ENCODE results near the gene PTPRN2. TPM values are rescaled to one million over a fixed set of nuclear protein-coding genes. Genes with fewer than 3 reads are reported as not detected.

Gene PTPRN2
- total and polyA plus RNA-seq, 7 donors, result 3.2 to 7.1 (median 5.5) TPM

DNA sequence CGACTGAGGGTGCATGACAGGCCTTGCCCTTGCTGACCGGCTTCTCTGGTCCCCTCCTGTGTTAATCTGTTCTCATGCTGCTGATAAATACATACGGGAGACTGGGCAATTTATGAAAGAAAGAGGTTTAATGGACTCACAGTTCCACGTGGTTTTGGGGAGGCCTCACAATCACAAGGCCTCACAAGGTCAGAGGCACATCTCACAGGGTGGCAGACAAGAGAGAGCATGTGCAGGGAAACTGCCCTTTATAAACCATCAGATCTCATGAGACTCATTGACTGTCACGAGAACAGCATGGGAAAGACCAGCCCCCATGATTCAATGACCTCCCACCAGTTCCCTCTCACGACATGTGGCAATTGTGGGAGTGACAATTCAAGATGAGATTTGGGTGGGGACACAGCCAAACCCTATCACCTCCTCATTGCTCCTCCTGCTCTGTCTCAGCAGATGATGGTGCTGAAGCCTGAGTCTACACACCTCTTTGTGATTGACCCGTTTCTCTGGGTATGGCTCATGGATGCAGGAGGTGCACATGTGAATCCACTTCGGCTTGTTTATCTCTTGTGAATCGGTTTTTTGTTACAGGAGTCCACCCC is 703.1 kb downstream of the PTPRN2 start:
- H3K4me3 ChIP-seq, result no peak overlapping the region
- no peaks in the 10 kb centered on the region for H3K36me3 ChIP-seq
- DNase-seq, result no peak
- TF ChIP-seq, protein P1, sequence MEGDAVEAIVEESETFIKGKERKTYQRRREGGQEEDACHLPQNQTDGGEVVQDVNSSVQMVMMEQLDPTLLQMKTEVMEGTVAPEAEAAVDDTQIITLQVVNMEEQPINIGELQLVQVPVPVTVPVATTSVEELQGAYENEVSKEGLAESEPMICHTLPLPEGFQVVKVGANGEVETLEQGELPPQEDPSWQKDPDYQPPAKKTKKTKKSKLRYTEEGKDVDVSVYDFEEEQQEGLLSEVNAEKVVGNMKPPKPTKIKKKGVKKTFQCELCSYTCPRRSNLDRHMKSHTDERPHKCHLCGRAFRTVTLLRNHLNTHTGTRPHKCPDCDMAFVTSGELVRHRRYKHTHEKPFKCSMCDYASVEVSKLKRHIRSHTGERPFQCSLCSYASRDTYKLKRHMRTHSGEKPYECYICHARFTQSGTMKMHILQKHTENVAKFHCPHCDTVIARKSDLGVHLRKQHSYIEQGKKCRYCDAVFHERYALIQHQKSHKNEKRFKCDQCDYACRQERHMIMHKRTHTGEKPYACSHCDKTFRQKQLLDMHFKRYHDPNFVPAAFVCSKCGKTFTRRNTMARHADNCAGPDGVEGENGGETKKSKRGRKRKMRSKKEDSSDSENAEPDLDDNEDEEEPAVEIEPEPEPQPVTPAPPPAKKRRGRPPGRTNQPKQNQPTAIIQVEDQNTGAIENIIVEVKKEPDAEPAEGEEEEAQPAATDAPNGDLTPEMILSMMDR (IDR thresholded peaks at IDR 0.05), result no peak
- no peak for TF ChIP-seq EP300 (IDR thresholded peaks at IDR 0.05)
- no peak for TF ChIP-seq POLR2AphosphoS5 (IDR thresholded peaks at IDR 0.05)
- no peak for TF ChIP-seq POLR2A (IDR thresholded peaks at IDR 0.05)
- intact Hi-C loops (cut with DNase I), result no loop called here
- H3K4me1 ChIP-seq, result no peaks in the 10 kb centered on the region
- peaks cover 0 to 7% (median 1%) of the 10 kb centered on the region in 4 donors for H3K9me3 ChIP-seq
- no peaks in the 10 kb centered on the region for H3K27me3 ChIP-seq
- 86 to 87% methylated on average over 9 of the region's 9 CpGs for WGBS, 2 donors
- no peak overlapping the region for H3K27ac ChIP-seq

DNA sequence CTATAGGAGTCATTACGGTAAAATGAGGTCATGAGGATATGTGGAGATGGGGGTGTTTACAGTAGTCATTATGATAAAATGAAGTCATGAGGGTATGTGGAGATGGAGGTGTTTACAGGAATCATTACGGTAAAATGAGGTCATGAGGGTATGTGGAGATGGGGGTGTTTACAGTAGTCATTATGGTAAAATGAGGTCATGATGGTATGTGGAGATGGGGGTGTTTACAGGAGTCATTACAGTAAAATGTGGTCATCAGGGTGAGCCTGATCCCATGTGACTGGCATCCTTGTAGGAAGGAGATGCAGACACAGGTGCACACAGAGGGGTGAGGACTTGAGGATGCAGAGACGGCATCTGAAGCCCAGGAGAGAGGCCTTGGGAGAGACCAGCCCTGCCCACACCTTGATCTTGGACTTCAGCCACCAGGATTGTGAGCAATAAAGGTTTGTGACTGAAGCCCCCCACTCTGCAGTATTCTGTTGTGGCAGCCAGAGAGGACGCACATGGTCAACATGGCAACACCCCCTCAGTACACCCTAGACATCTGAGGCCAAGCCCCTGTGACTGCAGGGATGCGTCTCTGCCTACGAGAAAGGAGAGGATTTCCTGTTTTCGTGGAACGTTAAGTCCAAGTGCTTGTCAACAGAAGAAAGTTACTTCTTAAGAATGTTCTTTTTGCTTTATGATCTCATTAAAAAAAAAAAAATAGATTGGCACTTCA is 706.4 kb downstream of the PTPRN2 start:
- no peak overlapping the region for H3K4me3 ChIP-seq
- intact Hi-C loops (cut with DNase I), result no loop called here
- no peak overlapping the region for H3K27ac ChIP-seq
- WGBS, 2 donors, result 74 to 85% methylated on average over 8 of the region's 8 CpGs
- DNase-seq, result no peak
- H3K4me1 ChIP-seq, result no peaks in the 10 kb centered on the region
- TF ChIP-seq, protein P1 (IDR thresholded peaks at IDR 0.05), result no peak
- TF ChIP-seq POLR2A (IDR thresholded peaks at IDR 0.05), result no peak
- no peak for TF ChIP-seq EP300 (IDR thresholded peaks at IDR 0.05)
- TF ChIP-seq POLR2AphosphoS5 (IDR thresholded peaks at IDR 0.05), result no peak
- peaks cover 0 to 7% (median 1%) of the 10 kb centered on the region in 4 donors for H3K9me3 ChIP-seq
- H3K27me3 ChIP-seq, result peaks cover 0 to 2% (median 0%) of the 10 kb centered on the region in 3 donors
- no peaks in the 10 kb centered on the region for H3K36me3 ChIP-seq

DNA sequence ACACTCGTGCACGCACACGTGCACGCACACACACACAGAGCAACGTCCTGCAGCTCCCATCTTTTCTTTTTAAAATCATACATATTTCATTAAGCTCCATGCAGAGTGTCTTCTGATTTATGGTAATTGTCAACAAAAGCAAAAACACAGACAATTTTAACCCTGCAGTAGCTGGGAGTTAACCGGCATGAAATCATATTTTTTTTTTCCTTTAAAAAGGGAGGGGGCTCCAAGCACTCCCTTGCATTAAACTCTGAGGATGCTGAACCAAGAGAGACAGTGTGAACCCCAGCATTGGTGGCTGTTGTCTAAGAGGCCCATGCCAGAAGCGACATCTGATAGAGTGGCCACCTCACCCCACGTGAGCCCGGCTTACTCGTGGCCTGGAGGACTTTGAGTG is 708.2 kb downstream of the PTPRN2 start:
- Histone ChIP-seq H3K4me1 (peaks cover 0 to 4% (median 0%) of the 10 kb centered on the region in 4 donors), H3K4me3 (no peak overlapping the region)
- intact Hi-C loops (cut with DNase I), result no loop called here

DNA sequence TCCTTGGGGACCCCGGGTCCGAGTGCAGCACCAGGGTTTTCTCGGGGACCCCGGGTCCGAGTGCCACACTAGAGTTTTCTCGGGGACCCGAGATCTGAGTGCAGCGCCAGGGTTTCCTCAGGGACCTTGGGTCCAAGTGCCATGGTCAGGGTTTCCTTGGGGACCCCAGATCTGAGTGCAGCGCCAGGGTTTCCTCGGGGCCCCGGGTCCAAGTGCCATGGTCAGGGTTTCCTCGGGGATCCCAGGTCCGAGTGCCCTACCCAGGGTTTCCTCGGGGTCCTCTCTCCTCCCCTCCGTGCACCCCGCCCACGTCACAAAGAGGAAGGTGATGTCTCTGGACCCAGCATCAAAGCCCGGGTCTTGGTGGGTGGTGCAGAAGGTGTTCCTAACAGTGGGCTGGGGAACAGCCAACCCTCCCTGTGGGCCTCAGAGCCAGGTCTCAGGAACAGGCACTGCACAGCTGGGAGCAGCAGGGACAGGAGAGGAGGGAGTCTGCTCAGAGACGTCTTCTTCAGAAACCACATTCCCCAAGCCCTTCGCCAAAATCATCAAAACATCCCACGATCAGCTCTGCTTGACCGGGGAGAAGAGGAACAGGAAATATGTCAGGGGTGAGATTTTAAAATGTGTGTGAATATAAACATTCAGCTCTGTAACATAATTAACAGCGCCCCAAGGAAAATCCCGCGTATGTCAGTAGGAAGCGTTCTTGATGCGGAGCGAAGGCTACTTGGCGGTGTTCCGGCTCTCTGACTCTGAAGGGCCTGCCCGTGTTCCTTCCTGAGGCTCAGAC is 710.1 kb downstream of the PTPRN2 start:
- no peak for DNase-seq
- WGBS, 2 donors, result 73 to 78% methylated on average over 31 of the region's 31 CpGs
- no peak overlapping the region for H3K4me3 ChIP-seq
- H3K36me3 ChIP-seq, result no peaks in the 10 kb centered on the region
- peaks cover 0 to 4% (median 0%) of the 10 kb centered on the region in 4 donors for H3K4me1 ChIP-seq
- intact Hi-C loops (cut with DNase I), result no loop called here
- H3K27me3 ChIP-seq, result peaks cover 0 to 25% (median 3%) of the 10 kb centered on the region in 3 donors
- no peaks in the 10 kb centered on the region for H3K9me3 ChIP-seq
- H3K27ac ChIP-seq, result no peak overlapping the region
- TF ChIP-seq EP300 (IDR thresholded peaks at IDR 0.05) (no peak), POLR2A (IDR thresholded peaks at IDR 0.05) (no peak), POLR2AphosphoS5 (IDR thresholded peaks at IDR 0.05) (no peak)
- TF ChIP-seq, protein P1 (IDR thresholded peaks at IDR 0.05), result no peak

More for the DNA sequence above, 708.2 kb downstream of the PTPRN2 start:
- no peak for DNase-seq
- H3K27ac ChIP-seq, result no peak overlapping the region
- H3K36me3 ChIP-seq, result no peaks in the 10 kb centered on the region
- peaks cover 0 to 18% (median 0%) of the 10 kb centered on the region in 3 donors for H3K27me3 ChIP-seq
- peaks cover 0 to 7% (median 0%) of the 10 kb centered on the region in 4 donors for H3K9me3 ChIP-seq
- no peak for TF ChIP-seq EP300 (IDR thresholded peaks at IDR 0.05)
- TF ChIP-seq POLR2A (IDR thresholded peaks at IDR 0.05), result no peak
- no peak for TF ChIP-seq POLR2AphosphoS5 (IDR thresholded peaks at IDR 0.05)
- TF ChIP-seq, protein P1 (IDR thresholded peaks at IDR 0.05), result no peak
- 85 to 90% methylated on average over 10 of the region's 10 CpGs for WGBS, 2 donors

All from sigmoid colon (tissue), 7 donors.